HEK293 (cell line): ENCODE measurements around the gene MTMR11.

ENCODE experiments used
- GLI2 ChIP-seq: fragments of 450-650 bp; formaldehyde crosslinking; IDR thresholded peaks from 2 replicates; pipeline ENCODE4; 2017; ENCODE audit warnings: missing biosample characterization, missing genetic modification characterization, low read depth, borderline replicate concordance
- HIC1 ChIP-seq: fragments of 450-650 bp; formaldehyde crosslinking; IDR thresholded peaks from 2 replicates; pipeline ENCODE4 v1.5.1; 2016; ENCODE audit warnings: missing biosample characterization, missing genetic modification characterization
- KLF7 ChIP-seq: fragments of 450-650 bp; formaldehyde crosslinking; IDR thresholded peaks from 2 replicates; pipeline ENCODE4 v1.5.1; 2016; ENCODE audit warnings: missing biosample characterization, missing genetic modification characterization, borderline replicate concordance
- MEIS1 ChIP-seq: sonication (generic); formaldehyde crosslinking; IDR thresholded peaks from 2 replicates; pipeline ENCODE4 v1.8.1; 2022; ENCODE audit warnings: missing genetic modification reagents, mild to moderate bottlenecking, borderline replicate concordance
- REST ChIP-seq: fragments of 450-650 bp; formaldehyde crosslinking; IDR thresholded peaks from 2 replicates; pipeline ENCODE4 v1.5.1; 2016; ENCODE audit warnings: missing biosample characterization, missing genetic modification characterization
- SCRT1 ChIP-seq: fragments of 450-650 bp; formaldehyde crosslinking; IDR thresholded peaks from 2 replicates; pipeline ENCODE4 v1.5.1; 2016; ENCODE audit warnings: missing biosample characterization, missing genetic modification characterization, borderline replicate concordance
- SETDB1 ChIP-seq: IDR thresholded peaks from one replicate; pipeline ENCODE4 v1.6.1; 2017; ENCODE audit warnings: mild to moderate bottlenecking, low read length, moderate library complexity, mixed read lengths; ENCODE audit not compliant: insufficient read length
- SP3 ChIP-seq: fragments of 450-650 bp; formaldehyde crosslinking; IDR thresholded peaks from 2 replicates; pipeline ENCODE4 v1.5.1; 2016; ENCODE audit warnings: missing biosample characterization, missing genetic modification characterization
- ZBTB49 ChIP-seq: fragments of 450-650 bp; formaldehyde crosslinking; IDR thresholded peaks from 2 replicates; pipeline ENCODE4 v1.5.1; 2016; ENCODE audit warnings: missing biosample characterization, missing genetic modification characterization, low read depth
- ZNF146 ChIP-seq: fragments of 450-650 bp; formaldehyde crosslinking; IDR thresholded peaks from 2 replicates; pipeline ENCODE4 v1.5.1; 2016; ENCODE audit warnings: missing biosample characterization, missing genetic modification characterization
- ZNF148 ChIP-seq: fragments of 450-650 bp; formaldehyde crosslinking; IDR thresholded peaks from 2 replicates; pipeline ENCODE4 v1.5.0; 2017; ENCODE audit warnings: missing biosample characterization, missing genetic modification characterization, borderline replicate concordance
- ZNF157 ChIP-seq: fragments of 450-650 bp; formaldehyde crosslinking; IDR thresholded peaks from 2 replicates; pipeline ENCODE4 v1.5.1; 2016; ENCODE audit warnings: missing biosample characterization, missing genetic modification characterization
- ZNF169 ChIP-seq: fragments of 450-650 bp; formaldehyde crosslinking; IDR thresholded peaks from 2 replicates; pipeline ENCODE4 v1.5.1; 2016; ENCODE audit warnings: missing biosample characterization, missing genetic modification characterization
- ZNF302 ChIP-seq: fragments of 450-650 bp; formaldehyde crosslinking; IDR thresholded peaks from 2 replicates; pipeline ENCODE4 v1.5.1; 2016; ENCODE audit warnings: missing biosample characterization, missing genetic modification characterization, low read depth
- ZNF335 ChIP-seq: fragments of 450-650 bp; formaldehyde crosslinking; conservative IDR thresholded peaks from 2 replicates; pipeline ENCODE4 v1.5.1; 2016; ENCODE audit warnings: missing biosample characterization, missing genetic modification characterization
- ZNF366 ChIP-seq: fragments of 450-650 bp; formaldehyde crosslinking; conservative IDR thresholded peaks from 2 replicates; pipeline ENCODE4 v1.5.1; 2016; ENCODE audit warnings: missing biosample characterization, missing genetic modification characterization
- ZNF394 ChIP-seq: fragments of 450-650 bp; formaldehyde crosslinking; IDR thresholded peaks from 2 replicates; pipeline ENCODE4 v1.5.1; 2016; ENCODE audit warnings: missing biosample characterization, missing genetic modification characterization, mild to moderate bottlenecking, moderate library complexity, borderline replicate concordance
- ZNF530 ChIP-seq: fragments of 450-650 bp; formaldehyde crosslinking; IDR thresholded peaks from 2 replicates; pipeline ENCODE4 v1.5.1; 2016; ENCODE audit warnings: low read depth, missing biosample characterization, missing genetic modification characterization
- ZNF571 ChIP-seq: fragments of 450-650 bp; formaldehyde crosslinking; IDR thresholded peaks from 2 replicates; pipeline ENCODE4 v1.5.0; 2017; ENCODE audit warnings: missing biosample characterization, missing genetic modification characterization
- ZNF629 ChIP-seq: fragments of 450-650 bp; formaldehyde crosslinking; IDR thresholded peaks from 2 replicates; pipeline ENCODE4 v1.5.1; 2017; ENCODE audit warnings: missing biosample characterization, missing genetic modification characterization
- ZNF747 ChIP-seq: fragments of 450-650 bp; formaldehyde crosslinking; IDR thresholded peaks from 2 replicates; pipeline ENCODE4 v1.5.1; 2016; ENCODE audit warnings: missing biosample characterization, missing genetic modification characterization
- TF ChIP-seq, protein P1 (sequence below): fragments of 450-650 bp; formaldehyde crosslinking; IDR thresholded peaks from 2 replicates; pipeline ENCODE4 v1.5.1; 2016; ENCODE audit warnings: missing biosample characterization, missing genetic modification characterization, borderline replicate concordance

MTMR11 gene

GRCh38 chr1:149886396-149887195 is 50.1 kb downstream of the MTMR11 start (continued):
- peak; percentile 36 for TF ChIP-seq REST (tag by site-specific recombination)
- TF ChIP-seq ZNF571: no peak
- TF ChIP-seq SP3 (tag by site-specific recombination): peak; percentile 67
- no peak for TF ChIP-seq ZBTB49
- peak; percentile 88 for TF ChIP-seq ZNF335
- peak; percentile 68 for TF ChIP-seq ZNF629 (tag by site-specific recombination)
- TF ChIP-seq, protein P1, sequence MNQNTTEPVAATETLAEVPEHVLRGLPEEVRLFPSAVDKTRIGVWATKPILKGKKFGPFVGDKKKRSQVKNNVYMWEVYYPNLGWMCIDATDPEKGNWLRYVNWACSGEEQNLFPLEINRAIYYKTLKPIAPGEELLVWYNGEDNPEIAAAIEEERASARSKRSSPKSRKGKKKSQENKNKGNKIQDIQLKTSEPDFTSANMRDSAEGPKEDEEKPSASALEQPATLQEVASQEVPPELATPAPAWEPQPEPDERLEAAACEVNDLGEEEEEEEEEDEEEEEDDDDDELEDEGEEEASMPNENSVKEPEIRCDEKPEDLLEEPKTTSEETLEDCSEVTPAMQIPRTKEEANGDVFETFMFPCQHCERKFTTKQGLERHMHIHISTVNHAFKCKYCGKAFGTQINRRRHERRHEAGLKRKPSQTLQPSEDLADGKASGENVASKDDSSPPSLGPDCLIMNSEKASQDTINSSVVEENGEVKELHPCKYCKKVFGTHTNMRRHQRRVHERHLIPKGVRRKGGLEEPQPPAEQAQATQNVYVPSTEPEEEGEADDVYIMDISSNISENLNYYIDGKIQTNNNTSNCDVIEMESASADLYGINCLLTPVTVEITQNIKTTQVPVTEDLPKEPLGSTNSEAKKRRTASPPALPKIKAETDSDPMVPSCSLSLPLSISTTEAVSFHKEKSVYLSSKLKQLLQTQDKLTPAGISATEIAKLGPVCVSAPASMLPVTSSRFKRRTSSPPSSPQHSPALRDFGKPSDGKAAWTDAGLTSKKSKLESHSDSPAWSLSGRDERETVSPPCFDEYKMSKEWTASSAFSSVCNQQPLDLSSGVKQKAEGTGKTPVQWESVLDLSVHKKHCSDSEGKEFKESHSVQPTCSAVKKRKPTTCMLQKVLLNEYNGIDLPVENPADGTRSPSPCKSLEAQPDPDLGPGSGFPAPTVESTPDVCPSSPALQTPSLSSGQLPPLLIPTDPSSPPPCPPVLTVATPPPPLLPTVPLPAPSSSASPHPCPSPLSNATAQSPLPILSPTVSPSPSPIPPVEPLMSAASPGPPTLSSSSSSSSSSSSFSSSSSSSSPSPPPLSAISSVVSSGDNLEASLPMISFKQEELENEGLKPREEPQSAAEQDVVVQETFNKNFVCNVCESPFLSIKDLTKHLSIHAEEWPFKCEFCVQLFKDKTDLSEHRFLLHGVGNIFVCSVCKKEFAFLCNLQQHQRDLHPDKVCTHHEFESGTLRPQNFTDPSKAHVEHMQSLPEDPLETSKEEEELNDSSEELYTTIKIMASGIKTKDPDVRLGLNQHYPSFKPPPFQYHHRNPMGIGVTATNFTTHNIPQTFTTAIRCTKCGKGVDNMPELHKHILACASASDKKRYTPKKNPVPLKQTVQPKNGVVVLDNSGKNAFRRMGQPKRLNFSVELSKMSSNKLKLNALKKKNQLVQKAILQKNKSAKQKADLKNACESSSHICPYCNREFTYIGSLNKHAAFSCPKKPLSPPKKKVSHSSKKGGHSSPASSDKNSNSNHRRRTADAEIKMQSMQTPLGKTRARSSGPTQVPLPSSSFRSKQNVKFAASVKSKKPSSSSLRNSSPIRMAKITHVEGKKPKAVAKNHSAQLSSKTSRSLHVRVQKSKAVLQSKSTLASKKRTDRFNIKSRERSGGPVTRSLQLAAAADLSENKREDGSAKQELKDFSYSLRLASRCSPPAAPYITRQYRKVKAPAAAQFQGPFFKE (tag by site-specific recombination): 0 out of 2 replicates have a peak, but pooled peaks have one; percentile 72
- no peak for TF ChIP-seq GLI2 (tag by site-specific recombination)
- TF ChIP-seq SETDB1: no peak
- no peak for TF ChIP-seq SCRT1 (tag by site-specific recombination)
- TF ChIP-seq ZNF169 (tag by site-specific recombination): no peak
- TF ChIP-seq KLF7 (tag by site-specific recombination): no peak
- TF ChIP-seq ZNF302: no peak
- TF ChIP-seq ZNF530: no peak
- TF ChIP-seq ZNF747: no peak
- no peak for TF ChIP-seq MEIS1 (CRISPR knock-in tag)
- TF ChIP-seq ZNF146 (tag by site-specific recombination): peak; percentile 49; the same call in 1 of the 2 replicates
- no peak for TF ChIP-seq HIC1 (tag by site-specific recombination)
- TF ChIP-seq ZNF366 (tag by site-specific recombination): peak; percentile 31; the same call in 1 of the 2 replicates
- TF ChIP-seq ZNF148 (tag by site-specific recombination): no peak
- TF ChIP-seq ZNF157 (tag by site-specific recombination): no peak
- TF ChIP-seq ZNF394 (tag by site-specific recombination): peak; percentile 89
